ENCODE data around the gene RAB35. TPM values are rescaled to one million over a fixed set of nuclear protein-coding genes. Genes with fewer than 3 reads are reported as not detected.
A peak's percentile ranks its signal among the peaks of the same experiment; 100 is the strongest.

RAB35 gene
- polyA plus RNA-seq, 1 of the 3 experiments (the other 2 are of a cell fraction), result 41.8 TPM

- TF ChIP-seq POLR2AphosphoS5 (IDR thresholded peaks at IDR 0.05; ENCODE audit: low read depth, low read length), result peak; percentile 55
- TF ChIP-seq RXRA (IDR thresholded peaks at IDR 0.05; ENCODE audit: borderline replicate concordance, low read depth), result no peak
- peak; percentile 62; the same call in 1 of the 2 replicates for TF ChIP-seq TAF1 (IDR thresholded peaks at IDR 0.05; ENCODE audit: borderline replicate concordance, low read depth, low read length)
- TF ChIP-seq, protein P1, sequence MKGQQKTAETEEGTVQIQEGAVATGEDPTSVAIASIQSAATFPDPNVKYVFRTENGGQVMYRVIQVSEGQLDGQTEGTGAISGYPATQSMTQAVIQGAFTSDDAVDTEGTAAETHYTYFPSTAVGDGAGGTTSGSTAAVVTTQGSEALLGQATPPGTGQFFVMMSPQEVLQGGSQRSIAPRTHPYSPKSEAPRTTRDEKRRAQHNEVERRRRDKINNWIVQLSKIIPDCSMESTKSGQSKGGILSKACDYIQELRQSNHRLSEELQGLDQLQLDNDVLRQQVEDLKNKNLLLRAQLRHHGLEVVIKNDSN (IDR thresholded peaks at IDR 0.05; ENCODE audit: borderline replicate concordance, low read depth), result peak; percentile 62; the same call in 1 of the 2 replicates
- peak; percentile 78; the same call in 1 of the 2 replicates for TF ChIP-seq FOXJ3 (CRISPR knock-in tag; IDR thresholded peaks at IDR 0.05)
- TF ChIP-seq, protein P2, sequence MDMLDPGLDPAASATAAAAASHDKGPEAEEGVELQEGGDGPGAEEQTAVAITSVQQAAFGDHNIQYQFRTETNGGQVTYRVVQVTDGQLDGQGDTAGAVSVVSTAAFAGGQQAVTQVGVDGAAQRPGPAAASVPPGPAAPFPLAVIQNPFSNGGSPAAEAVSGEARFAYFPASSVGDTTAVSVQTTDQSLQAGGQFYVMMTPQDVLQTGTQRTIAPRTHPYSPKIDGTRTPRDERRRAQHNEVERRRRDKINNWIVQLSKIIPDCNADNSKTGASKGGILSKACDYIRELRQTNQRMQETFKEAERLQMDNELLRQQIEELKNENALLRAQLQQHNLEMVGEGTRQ (IDR thresholded peaks at IDR 0.05; ENCODE audit: borderline replicate concordance, low read depth, low read length), result no peak
- TF ChIP-seq RFX5 (IDR thresholded peaks at IDR 0.05; ENCODE audit: low read length), result peak; percentile 93
- peak in 1 of 2 experiments; percentile 57; a peak in 2 of 4 replicates for TF ChIP-seq EP300 (IDR thresholded peaks at IDR 0.05; ENCODE audit: borderline replicate concordance in 1 of 2, low read depth in 1 of 2, low read length in 1 of 2)
- TF ChIP-seq EZH2phosphoT487 (IDR thresholded peaks at IDR 0.05; ENCODE audit: borderline replicate concordance, low read depth), result no peak
- TF ChIP-seq CHD2 (IDR thresholded peaks at IDR 0.05; ENCODE audit: low read length, partially characterized antibody), result peak; percentile 82
Observed at GRCh38 chr12:120086801-120087621, 29.5 kb downstream of the RAB35 start (continued).

DNA sequence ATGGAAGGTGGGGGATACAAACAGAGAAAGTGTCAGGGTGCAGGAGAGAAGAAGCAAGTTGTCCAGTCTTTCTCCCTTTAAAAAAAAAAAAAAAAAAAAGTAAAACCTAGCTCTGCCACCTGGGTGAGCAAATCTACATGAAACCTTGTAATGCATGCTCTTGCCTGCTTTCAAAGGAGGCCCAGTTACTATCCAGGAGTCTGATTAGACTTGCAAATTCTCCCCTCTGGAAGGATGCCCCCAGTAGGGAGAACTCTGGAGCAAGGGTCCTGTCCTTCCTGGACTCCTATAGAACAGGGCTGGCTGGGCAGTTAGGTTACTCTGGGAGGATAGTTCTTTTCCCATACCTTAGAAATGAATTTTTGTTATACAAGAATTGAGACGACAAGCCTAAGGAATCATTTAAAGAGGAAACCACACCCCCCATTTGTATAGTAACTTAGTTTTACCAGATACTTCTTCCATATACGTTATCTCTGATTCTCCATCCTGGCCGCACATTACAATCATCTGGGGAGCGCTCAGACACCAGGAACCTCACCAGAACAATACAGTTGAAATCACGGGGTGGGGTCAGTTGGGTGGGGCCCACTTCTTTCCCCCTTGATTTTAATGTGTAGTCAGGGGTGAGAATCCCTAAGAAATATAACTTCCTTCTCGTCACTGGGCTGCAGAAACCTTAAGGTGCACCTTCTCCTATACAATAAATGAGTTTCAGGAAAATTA, 30.5 kb downstream of the RAB35 start:
- 84% methylated on average over 6 of the region's 6 CpGs for WGBS (ENCODE audit: low lambda C conversion rate)
- Histone ChIP-seq H3K9ac (peak overlapping the region; percentile 69), H3K27me3 (ENCODE audit: insufficient read depth) (no peaks in the 10 kb centered on the region), H3K9me3 (no peaks in the 10 kb centered on the region), H3K36me3 (replicated peaks in 1 of 2; ENCODE audit: control insufficient read depth in 1 of 2, insufficient read depth in 2 of 2, low read length in 1 of 2) (peaks cover 0 to under 1% of the 10 kb centered on the region in 2 experiments), H3K4me1 (ENCODE audit: control insufficient read depth in 1 of 2, insufficient read depth in 2 of 2, low read depth in 1 of 2, low read length in 1 of 2) (peaks cover 0 to 9% of the 10 kb centered on the region in 2 experiments; a peak in 1 of 4 replicates), H4K20me1 (ENCODE audit: insufficient read depth) (no peaks in the 10 kb centered on the region), H3F3A (replicated peaks; ENCODE audit: insufficient read depth) (peaks cover 7% of the 10 kb centered on the region), H3K27ac (ENCODE audit: low read depth in 2 of 2, low read length in 1 of 2) (peak overlapping the region in 1 of 2 experiments; percentile 75; a peak in 2 of 4 replicates), H3K79me2 (ENCODE audit: insufficient read depth) (no peaks in the 10 kb centered on the region), H3K4me2 (peak overlapping the region; percentile 82), H3K4me3 (ENCODE audit: low read depth in 2 of 2, low read length in 1 of 2) (peak overlapping the region in 1 of 2 experiments; percentile 63; a peak in 2 of 4 replicates), H3K9me2 (no peaks in the 10 kb centered on the region), H2AFZ (ENCODE audit: low read depth) (peak overlapping the region; percentile 95; the same call in 1 of the 2 replicates)
- CTCF ChIA-PET, result interaction anchor here (1.0 to 1.8 kb wide), 7 partner anchors 8 to 97 kb away, joined by 3 to 9 read pairs (median 7); partner anchors contain the start of genes BICDL1 and RAB35
- POLR2A ChIA-PET, result interaction anchor here (0.8 to 1.5 kb wide), 3 partner anchors 97 to 206 kb away, joined by 5 to 15 read pairs (median 7); partner anchors contain the start of genes BICDL1, RNU4-2 and RPLP0
- TF ChIP-seq RAD21 (IDR thresholded peaks at IDR 0.05; ENCODE audit: low read length) (no peak), CHD2 (IDR thresholded peaks at IDR 0.05; ENCODE audit: low read length, partially characterized antibody) (no peak), POLR2AphosphoS5 (IDR thresholded peaks at IDR 0.05; ENCODE audit: low read depth, low read length) (no peak)
- DNase-seq, result no peak

All from SK-N-SH (cell line).